Measurements from ENCODE around the gene DPP10.

Gene DPP10

GRCh38 chr2:115569547-115569946 is 1127.1 kb downstream of the DPP10 start:
- no peak for DNase-seq (ENCODE audit: low read depth)
- no peak for TF ChIP-seq CTCF (IDR thresholded peaks at IDR 0.05; ENCODE audit: low read depth, low read length, missing control alignments)

GRCh38 chr2:115572746-115573145 is 1130.3 kb downstream of the DPP10 start:
- DNase-seq (ENCODE audit: low read depth) = no peak
- no peak overlapping the region for H3K4me3 ChIP-seq (ENCODE audit: low read depth, low read length)
- no peak for TF ChIP-seq CTCF (IDR thresholded peaks at IDR 0.05; ENCODE audit: low read depth, low read length, missing control alignments)

More at GRCh38 chr2:115569547-115569946, 1127.1 kb downstream of the DPP10 start:
- no peak overlapping the region for H3K4me3 ChIP-seq (ENCODE audit: low read depth, low read length)

DNA sequence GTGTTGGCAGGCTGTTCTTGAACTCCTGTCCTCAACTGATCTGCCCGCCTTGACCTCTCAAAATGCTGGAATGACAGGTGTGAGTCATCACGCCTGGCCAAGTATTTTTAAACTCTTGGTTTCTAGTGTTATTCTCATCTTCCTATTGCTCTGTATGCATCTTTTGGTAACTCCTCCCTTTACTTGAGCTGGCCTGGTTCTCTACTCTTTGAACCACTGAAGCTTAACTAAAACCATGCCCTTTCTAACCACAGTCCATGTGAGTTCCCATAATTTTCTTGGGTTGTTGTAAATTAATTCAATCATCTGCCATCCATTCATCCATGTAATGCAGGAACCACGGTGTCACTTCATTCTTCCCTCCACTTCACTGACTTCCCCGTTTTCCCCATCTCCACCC is 1131.3 kb downstream of the DPP10 start:
- DNase-seq (ENCODE audit: low read depth) = no peak
- H3K4me3 ChIP-seq (ENCODE audit: low read depth, low read length) = no peak overlapping the region
- TF ChIP-seq CTCF (IDR thresholded peaks at IDR 0.05; ENCODE audit: low read depth, low read length, missing control alignments) = no peak

DNA sequence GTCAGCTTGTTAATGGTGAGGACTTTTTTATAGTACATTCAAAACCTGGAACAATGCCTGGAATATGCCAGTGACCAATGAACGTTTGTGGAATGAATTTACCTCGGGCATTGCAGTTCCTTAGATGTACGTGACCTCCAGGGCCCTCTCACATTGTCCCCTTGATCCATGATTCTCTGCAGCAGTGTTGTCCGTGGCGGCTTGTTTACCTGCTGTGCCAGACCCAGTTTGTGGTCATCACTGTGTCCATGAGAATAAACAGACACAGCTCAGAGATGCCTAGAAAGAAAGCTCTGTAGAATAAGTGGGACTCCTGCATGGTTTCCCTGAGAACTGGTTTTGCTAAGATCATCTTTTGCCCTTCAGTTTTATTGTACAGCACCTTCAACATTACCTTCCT is 1132.2 kb downstream of the DPP10 start:
- DNase-seq (ENCODE audit: low read depth) = no peak
- no peak overlapping the region for H3K4me3 ChIP-seq (ENCODE audit: low read depth, low read length)
- no peak for TF ChIP-seq CTCF (IDR thresholded peaks at IDR 0.05; ENCODE audit: low read depth, low read length, missing control alignments)

GRCh38 chr2:115580784-115581183 is 1138.3 kb downstream of the DPP10 start:
- DNase-seq (ENCODE audit: low read depth) = no peak
- TF ChIP-seq CTCF (IDR thresholded peaks at IDR 0.05; ENCODE audit: low read depth, low read length, missing control alignments) = no peak
- no peak overlapping the region for H3K4me3 ChIP-seq (ENCODE audit: low read depth, low read length)

DNA sequence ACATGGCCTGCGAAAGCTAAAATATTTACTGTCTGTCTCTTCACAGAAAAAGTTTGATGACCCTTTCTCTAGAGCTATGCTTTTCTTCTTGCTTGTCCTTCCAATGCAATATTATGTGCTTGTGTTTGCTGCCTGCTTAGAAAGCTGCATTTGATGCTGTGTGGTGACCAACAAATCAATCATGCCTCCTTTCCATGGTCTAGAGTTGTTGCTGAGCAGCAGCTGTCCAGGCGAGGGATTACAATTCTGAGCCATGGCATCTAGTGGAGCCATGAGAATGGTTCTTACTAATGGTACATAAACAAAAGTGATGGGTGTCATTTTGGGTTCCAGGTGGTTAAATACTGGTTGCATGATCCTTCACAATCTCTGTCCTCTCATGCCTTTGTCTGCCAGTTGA is 1142.1 kb downstream of the DPP10 start:
- TF ChIP-seq CTCF (IDR thresholded peaks at IDR 0.05; ENCODE audit: low read depth, low read length, missing control alignments) = no peak
- no peak for DNase-seq (ENCODE audit: low read depth)
- H3K4me3 ChIP-seq (ENCODE audit: low read depth, low read length) = no peak overlapping the region

GRCh38 chr2:115596659-115597375 is 1154.4 kb downstream of the DPP10 start:
- no peak for DNase-seq (ENCODE audit: low read depth)
- H3K4me3 ChIP-seq (ENCODE audit: low read depth, low read length) = no peak overlapping the region
- no peak for TF ChIP-seq CTCF (IDR thresholded peaks at IDR 0.05; ENCODE audit: low read depth, low read length, missing control alignments)
